ENCODE results near the gene TLR8. TPM values are rescaled to one million over a fixed set of nuclear protein-coding genes. Genes with fewer than 3 reads are reported as not detected.

Gene TLR8
- not detected in 2 replicates for total RNA-seq

DNA sequence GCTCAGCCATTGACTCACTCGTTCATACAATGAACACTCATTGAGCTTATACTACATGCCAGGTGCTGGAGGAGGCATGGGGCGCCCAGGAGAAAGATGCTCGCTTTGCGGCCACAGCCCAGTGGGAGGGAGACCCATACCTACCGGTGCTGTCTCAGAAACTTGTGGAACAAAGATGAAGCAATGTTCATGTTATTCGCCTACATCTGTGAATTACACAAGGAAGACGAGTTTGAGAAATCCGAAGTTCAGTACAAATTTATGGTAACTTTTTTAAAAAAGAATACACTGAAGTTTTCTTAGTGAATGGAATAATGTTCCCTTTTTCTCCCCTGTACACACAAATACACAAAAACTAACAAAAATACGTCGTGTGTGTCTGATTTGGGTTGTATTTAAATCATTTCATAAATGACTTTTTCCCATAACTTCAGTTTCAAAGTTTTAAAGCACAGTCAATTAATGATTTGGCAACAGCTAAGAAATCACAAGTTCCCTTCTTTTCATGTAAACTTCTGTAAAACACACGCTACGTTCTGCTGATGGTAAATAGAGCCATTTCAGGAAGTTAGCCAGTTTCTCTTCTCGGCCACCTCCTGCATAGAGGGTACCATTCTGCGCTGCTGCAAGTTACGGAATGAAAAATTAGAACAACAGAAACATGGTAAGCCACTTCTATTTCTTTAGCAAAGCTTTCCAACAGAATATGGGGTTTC, at the start of gene TLR8:
TSS of gene TLR8 (plus strand) at position 575 of the 716 bp plus-strand sequence. CDS start at position 662, 87 bp downstream.
- no peak for DNase-seq (ENCODE audit: low read depth)

DNA sequence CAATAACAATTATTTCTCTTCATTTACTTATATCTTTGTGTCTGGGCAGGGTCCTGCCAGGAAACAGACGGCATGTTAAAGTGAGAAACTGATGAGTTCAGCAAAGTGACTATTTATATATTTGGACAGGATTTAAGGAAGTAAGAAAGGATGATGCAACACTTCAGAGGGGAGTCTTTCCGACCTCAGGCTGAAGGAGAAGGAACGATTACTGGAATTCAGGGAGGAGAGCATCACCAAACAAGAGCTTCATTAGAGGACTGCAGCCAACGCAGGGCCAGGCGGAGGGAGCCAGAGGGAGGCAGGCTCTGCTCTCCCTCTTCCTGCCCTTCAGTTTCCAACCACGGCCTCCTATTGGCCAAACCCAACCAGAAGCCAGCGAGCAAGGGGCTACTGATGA, 41.1 kb upstream of the TLR8 start:
- no peak for DNase-seq (ENCODE audit: low read depth)

DNA sequence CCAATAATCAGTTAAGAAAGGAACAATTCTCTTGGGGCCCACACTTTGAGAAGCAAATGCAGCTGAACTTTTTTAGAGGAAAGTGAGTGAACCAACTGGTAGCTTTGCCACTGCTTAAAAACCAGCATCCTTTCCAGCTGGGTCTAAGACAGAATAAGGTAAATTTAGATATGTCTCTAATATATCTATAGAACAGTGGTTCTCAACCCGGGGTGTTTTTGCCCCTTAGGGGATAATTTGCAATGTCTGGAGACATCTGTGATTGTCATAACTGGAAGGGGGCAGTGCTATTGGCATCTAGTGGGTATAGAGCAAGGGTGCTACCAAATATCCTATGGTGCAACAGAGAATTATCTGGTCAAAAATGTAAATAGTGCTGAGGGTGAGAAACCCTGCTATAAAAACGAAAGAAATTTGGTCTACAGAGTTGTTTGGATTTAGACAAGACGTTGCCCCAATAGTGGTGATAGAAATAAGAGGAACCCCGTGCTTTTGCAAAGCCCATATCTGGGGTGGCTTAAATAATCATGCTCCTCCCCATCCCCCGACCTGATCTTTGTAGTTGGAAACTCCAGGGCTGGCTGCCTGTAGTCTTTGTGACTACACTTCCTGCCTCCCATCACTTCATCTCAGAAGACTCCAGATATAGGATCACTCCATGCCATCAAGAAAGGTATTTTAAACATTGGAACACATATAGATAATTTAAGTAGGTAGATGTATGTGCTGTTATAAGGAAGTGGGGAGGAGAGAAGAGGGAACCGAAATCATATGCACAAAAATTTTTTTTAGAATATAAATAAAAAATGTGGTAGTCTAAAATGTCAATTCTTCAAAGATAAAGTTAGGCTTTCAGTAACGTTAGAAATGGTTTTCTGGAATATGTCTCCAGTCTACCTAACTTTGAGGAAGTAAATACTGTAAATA, 39.7 kb upstream of the TLR8 start, which contains the start of gene TLR7:
TSS of gene TLR7 (plus strand) at position 622 of the 927 bp plus-strand sequence. CDS start 507 bp downstream, outside the sequence.
- no peak for DNase-seq (ENCODE audit: low read depth)

DNA sequence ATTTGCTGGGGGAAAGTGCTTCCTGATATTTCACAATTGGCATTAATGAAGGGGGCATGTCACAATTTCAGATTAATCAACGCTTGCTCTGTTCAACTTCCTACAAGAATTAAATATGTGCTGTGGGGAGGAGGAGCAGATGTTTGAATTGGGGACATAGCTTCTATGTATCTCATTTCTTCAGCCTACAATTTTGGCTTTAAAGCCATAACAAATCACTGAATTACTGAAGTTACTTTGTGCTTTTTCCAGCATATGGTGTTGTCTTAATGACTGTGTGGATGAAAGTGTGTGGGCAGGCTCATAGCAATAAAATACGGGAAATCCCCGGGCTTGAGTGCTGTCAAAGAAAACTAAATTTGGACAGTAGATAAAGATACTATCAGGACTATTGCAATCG, 38.7 kb upstream of the TLR8 start:
- no peak for DNase-seq (ENCODE audit: low read depth)

DNA sequence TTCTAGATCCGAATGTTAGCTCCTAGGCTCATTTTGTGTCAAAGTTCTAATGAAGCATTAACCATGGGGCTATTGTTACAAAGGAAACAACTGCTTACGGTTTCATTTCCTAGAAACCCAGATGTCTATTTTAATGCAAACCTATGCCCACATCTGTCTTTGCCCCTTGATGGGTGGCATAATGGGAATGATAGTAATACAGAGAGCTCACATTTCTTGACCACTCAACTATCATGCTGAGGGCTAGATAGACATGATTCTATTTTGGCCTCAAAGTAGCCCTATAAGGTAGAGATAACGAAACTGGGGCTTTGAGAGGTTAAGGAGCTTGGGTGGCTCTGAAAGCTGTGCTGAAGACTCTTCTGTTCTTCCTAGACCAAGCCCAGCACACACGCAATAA, 37.7 kb upstream of the TLR8 start:
- DNase-seq (ENCODE audit: low read depth), result no peak

DNA sequence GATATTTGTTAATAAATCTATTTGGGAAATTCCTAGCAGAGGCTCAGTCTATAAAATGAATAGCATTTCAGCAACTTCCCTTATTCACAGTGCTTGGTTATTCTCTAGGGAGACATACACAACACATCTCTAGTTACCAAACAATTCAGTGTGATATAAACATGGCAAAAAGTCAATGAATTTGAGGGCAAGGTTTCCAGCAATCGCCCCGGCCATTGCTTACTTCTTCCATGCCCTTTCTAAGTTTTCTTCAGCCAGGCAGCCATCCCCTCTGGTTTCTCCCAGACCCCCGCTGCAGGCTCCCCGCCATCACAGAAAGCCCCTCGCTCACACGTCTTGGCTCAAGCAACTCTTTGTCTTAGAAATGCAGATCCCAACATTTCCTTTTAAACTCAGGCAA, 35.2 kb upstream of the TLR8 start:
- DNase-seq (ENCODE audit: low read depth), result no peak

DNA sequence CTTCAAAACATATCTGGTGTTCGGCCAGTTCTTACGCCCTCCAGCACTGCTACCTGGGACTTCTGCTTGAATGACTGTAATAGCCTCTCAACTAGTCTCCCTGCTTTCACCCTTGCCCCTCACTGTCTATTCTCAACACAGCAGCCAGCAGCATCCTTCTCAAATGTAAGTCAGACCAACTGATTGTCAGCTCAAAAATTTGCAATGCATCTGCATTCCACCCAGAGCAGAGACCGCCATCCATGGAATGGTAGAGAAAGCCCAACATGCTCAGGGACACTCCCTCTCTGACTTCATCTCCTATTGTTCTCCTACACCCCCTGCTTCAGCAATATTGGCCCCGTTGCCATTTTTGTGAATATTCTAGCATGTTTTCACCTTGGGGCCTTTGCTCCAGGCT, 33.7 kb upstream of the TLR8 start:
- DNase-seq (ENCODE audit: low read depth), result no peak

DNA sequence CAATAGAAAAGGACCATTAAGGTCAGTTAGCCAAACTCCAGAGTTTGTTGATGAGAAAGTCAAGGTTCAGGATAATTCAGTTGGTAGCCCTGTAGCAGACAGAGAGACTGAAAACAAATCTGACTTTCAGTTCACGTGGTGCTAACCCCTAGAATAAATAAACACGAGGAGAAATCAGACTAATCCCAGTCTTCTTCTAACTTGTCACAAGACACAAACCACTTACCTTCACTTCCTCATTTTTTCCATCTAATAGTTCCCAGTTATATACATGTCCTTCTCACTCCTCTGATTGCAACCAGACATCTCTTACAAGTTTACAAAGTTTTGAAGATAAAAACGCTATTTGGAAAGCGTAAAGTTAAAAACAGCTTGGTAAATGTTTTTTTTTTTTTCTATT, 31.8 kb upstream of the TLR8 start:
- DNase-seq (ENCODE audit: low read depth), result no peak

DNA sequence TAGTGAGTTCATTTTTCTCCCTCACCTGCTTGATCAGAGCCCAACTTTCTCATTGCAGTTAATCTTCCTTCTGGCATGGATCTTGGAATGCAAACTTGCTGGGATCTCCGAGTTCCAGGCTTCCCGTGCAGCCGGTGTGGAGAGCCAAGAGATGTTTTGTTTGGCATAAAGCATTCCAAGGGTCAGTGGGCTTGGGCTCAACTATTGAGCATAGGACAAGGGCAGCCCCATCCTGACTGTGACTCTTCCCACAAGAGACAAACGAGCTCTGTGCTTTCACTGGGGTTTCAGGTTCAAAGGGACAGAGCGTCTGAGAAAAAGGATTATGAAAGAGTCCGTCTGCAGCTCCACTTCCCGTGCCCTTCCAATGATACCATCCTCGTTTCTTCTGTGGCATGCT, 29.0 kb upstream of the TLR8 start:
- DNase-seq (ENCODE audit: low read depth), result no peak

DNA sequence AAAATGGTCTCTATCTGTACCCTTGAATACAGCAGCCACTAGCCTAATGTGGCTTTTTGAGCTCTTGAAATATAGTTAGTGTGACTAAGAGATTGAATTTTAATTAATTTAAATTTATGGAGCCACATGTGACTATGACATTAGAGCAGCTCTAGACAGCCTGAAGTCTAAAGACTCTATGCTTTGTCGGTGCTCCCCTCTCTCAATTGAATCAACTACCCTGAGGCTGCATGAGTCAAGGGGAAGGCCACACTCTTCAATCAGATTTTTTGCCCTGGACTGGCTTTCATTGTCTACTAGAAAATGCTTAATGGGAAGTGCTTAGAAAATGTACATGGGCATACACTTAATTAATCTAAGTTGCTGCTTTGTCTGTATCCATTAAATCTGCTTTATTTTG, 27.9 kb upstream of the TLR8 start:
- peak; percentile 50 for DNase-seq (ENCODE audit: low read depth)

DNA sequence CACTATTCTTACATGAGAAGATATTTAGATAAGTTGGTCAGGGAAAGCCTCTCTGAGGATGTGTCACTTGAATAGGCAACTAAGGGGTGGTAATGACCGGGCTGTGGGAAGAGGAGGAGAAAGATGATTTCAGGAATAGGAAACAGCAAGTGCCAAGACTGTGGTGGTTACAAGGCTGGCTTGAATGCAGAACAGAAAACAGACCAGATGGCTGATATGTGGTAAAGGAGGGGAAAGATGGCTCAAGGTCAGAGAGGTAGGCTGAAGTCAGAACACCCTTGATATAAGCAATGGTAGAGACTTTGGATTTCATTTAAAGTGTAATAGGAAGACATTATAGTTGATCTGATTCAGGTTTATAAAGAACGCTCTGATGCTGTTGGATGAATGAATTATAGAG, 24.5 kb upstream of the TLR8 start:
- no peak for DNase-seq (ENCODE audit: low read depth)

DNA sequence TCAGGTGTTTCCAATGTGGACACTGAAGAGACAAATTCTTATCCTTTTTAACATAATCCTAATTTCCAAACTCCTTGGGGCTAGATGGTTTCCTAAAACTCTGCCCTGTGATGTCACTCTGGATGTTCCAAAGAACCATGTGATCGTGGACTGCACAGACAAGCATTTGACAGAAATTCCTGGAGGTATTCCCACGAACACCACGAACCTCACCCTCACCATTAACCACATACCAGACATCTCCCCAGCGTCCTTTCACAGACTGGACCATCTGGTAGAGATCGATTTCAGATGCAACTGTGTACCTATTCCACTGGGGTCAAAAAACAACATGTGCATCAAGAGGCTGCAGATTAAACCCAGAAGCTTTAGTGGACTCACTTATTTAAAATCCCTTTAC, 20.9 kb upstream of the TLR8 start:
- DNase-seq (ENCODE audit: low read depth), result no peak

DNA sequence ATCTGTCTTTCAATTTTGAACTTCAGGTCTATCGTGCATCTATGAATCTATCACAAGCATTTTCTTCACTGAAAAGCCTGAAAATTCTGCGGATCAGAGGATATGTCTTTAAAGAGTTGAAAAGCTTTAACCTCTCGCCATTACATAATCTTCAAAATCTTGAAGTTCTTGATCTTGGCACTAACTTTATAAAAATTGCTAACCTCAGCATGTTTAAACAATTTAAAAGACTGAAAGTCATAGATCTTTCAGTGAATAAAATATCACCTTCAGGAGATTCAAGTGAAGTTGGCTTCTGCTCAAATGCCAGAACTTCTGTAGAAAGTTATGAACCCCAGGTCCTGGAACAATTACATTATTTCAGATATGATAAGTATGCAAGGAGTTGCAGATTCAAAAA, 19.9 kb upstream of the TLR8 start:
- no peak for DNase-seq (ENCODE audit: low read depth)

DNA sequence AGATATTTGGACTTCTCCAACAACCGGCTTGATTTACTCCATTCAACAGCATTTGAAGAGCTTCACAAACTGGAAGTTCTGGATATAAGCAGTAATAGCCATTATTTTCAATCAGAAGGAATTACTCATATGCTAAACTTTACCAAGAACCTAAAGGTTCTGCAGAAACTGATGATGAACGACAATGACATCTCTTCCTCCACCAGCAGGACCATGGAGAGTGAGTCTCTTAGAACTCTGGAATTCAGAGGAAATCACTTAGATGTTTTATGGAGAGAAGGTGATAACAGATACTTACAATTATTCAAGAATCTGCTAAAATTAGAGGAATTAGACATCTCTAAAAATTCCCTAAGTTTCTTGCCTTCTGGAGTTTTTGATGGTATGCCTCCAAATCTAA, 19.3 kb upstream of the TLR8 start:
- DNase-seq (ENCODE audit: low read depth), result no peak

DNA sequence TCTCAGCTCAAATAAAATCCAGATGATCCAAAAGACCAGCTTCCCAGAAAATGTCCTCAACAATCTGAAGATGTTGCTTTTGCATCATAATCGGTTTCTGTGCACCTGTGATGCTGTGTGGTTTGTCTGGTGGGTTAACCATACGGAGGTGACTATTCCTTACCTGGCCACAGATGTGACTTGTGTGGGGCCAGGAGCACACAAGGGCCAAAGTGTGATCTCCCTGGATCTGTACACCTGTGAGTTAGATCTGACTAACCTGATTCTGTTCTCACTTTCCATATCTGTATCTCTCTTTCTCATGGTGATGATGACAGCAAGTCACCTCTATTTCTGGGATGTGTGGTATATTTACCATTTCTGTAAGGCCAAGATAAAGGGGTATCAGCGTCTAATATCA, 18.7 kb upstream of the TLR8 start:
- no peak for DNase-seq (ENCODE audit: low read depth)

DNA sequence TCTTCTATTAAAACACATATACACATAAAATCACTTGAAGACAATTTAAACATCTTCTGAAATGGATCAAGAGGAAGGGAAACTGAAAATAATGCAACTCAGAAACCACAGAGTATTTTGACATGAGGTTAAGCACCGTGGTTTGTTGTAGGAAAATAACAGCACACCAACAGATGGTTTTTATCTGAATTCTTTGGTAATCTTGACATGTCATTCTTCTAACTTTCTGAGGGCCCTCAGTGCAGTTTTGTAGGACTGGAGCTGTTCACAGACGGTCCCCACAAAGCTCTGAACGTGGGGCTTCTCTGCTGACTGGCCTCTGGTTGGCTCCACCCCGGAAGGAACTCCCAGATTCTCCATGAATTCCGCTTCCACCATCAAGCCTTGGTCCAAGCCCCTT, 16.0 kb upstream of the TLR8 start:
- DNase-seq (ENCODE audit: low read depth), result no peak

DNA sequence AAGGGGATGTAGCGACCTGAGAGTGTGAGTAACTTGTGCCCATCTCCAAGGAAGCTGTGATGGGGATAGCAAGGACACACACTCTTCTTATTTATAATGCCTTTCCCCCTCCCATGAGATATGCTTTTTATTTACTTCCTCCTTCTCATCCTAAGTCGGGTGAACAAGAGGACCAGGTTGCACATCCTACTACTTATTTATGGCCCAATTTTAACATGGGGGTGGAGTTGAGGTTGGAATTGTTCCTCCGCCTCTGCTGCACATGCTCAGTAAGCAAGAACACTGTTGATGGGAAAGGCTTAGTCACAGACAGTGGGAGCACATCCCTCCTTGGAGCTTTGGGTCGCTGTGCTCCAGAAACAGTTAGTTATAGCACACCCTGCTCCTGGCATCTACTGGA, 15.2 kb upstream of the TLR8 start:
- no peak for DNase-seq (ENCODE audit: low read depth)

DNA sequence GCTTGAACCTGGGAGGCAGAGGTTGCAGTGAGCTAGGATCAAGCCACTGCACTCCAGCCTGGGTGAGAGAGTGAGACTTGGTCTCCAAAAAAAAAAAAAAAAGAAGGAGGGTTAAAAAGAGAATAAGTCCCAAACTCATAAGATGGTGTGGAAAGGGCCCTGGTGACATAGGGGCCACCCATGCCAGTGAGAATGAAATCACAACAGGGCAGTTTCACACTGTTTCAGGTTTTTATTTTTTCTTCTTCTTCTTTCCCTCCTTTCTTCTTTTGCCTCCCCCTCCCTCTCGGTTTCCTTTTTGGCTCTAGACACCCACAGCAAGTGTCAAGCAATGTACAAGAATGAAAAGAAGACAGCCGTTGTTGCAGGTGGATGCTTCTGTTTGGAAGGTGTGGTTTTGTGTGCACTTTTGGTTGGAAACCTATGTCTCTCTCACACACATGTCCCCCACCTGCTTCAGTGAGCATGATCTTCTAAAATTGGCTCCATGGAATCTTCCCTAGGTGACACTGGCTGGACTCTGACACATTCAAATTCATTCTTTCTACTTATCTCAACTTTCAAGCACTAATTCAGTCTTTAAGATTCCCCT, 14.4 kb upstream of the TLR8 start:
- DNase-seq (ENCODE audit: low read depth), result no peak

DNA sequence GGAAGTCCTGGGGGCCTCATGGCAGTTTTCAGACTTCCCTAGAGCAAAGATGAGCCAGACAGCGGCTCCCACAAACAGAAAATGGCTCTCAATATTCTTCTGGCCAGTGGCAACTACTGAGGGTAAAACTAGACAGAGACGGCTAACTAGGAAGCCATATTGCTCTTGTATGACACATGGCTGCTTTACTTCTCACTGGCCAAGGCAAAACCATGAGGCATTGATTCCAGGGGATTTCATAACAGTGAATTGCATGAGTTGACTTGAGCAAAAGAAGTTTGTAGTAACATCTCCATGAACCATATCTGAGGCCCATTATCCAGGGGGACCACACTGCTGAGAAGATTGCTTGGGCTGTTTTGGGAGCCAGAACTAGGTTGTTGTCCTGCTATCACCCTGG, 13.7 kb upstream of the TLR8 start:
- DNase-seq (ENCODE audit: low read depth), result no peak

DNA sequence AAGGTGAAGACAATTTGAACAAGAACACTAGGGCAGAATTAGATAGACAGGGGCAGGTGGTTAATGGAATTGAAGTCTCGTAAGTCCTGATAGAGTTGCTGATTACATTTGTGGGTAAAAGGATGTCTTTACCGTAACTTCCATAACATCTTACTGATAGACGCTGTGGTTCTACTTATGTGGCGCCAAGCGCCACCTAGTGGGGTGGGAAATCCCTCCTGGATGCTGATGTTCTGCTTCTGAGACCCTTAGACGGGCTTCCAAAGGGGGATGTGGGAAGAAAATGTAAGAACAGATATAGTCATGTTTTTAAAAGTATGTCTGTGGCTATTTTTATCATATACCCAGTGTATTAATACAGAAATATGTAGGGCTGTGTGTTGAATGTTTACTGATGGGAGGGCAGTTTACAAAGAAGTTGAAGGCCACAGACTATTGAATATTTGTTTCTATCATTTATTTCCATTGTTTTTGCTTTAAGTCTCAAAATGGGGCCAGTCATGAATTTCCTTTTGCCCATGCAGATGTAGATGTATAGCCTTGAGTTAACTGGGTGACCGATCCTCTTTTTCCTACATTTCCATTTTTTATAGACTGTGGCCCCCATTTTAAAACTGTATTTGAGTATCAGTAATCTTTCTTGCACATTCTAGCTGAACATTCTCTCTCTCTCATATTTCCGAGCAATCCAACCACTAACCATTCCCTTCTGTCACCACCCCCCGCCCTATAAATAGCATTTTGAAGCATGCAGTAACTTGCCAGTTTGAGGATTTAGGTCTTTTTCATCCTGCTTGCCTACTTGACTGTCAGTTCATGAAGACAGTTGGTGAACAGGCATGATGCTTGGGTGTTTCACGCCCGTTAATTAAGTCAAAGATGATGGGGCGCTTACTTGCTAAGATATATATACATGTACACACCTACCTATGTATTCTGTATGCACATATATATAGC, 12.1 kb upstream of the TLR8 start:
- DNase-seq (ENCODE audit: low read depth), result peak; percentile 11

DNA sequence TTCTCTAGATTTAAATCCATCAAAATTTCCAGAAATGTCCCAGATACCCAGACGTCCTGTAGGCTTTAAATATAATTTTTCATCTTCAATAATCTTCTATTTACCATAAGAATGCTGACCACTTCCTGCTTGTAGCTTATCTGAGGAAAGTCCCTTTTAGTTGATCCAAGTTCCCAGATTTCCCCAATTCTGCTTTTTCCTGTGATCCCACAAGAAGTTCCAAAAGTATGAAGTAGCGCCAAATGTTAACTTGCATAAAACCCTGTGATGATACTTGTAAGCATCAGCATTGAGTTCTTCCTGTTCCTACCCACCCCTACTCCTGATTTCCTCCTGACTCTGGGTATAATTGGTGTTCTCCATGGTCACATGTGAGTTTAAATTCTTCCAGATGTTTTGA, 10.6 kb upstream of the TLR8 start:
- no peak for DNase-seq (ENCODE audit: low read depth)

DNA sequence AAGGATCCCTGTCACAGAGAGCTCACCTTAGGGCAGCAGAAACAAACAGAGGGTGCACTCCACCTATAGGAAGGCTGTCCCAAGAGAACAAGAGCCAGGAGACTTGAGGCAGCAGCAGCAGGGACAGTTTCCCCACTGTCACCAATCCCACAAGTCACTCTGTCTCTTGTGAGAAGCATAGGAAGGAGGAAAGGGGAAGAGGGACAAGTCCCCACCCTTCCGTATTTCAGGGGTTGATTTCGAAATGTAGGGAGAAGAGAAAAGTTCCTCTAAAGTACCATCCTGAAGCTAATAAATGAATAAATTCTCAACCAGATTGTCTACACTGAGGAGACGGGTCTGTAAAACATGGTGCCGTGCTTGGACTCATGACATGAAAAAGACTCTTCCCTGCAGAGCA, 9.5 kb upstream of the TLR8 start:
- DNase-seq (ENCODE audit: low read depth), result no peak
